Frontal cortex (tissue), 4 donors: ENCODE measurements around the gene NUDT5. TPM values are rescaled to one million over a fixed set of nuclear protein-coding genes. Genes with fewer than 3 reads are reported as not detected.
"Not testable (repeated sequence)": the region's sequence is repeated elsewhere in the genome, so short reads cannot be mapped to it uniquely, and the experiment has no call there.

Experiments
- DNase-seq, 2 donors: peaks; one replicate each; pipeline ENCODE4 v3.0.0; 2012; ENCODE audit warnings: low spot score in 2 of 2
- FAIRE-seq: peaks from 2 replicates; lab custom pipeline; 2012; peaks lifted over from hg19 to GRCh38; lab: Jason Lieb, UNC
- total RNA-seq: library from RNA; depleted of rRNA; stranded (reverse); fragments of >200 nt; gene quantifications from one replicate; pipeline ENCODE4 v1.2.3, GENCODE V29; 2014
- donor health status: control.
- donor health status: control.
- donor health status: control.

Gene NUDT5
- 14.3 TPM for total RNA-seq

- DNase-seq, result peak; percentile 62 to 78
- FAIRE-seq, result no peak
Observed at GRCh38 chr10:12195603-12196506, at the start of gene NUDT5, which contains the start of gene CDC123. Gene NUDT5, minus strand, starts transcription at chr10:12195891. Its CDS starts 9,600 bp downstream, at chr10:12186291. Gene CDC123, plus strand, starts transcription at chr10:12196188. Its CDS starts 58 bp downstream, at chr10:12196246.

- DNase-seq, result no peak
- no peak for FAIRE-seq
Observed at GRCh38 chr10:12243864-12244620, 48.4 kb upstream of the NUDT5 start.

DNA sequence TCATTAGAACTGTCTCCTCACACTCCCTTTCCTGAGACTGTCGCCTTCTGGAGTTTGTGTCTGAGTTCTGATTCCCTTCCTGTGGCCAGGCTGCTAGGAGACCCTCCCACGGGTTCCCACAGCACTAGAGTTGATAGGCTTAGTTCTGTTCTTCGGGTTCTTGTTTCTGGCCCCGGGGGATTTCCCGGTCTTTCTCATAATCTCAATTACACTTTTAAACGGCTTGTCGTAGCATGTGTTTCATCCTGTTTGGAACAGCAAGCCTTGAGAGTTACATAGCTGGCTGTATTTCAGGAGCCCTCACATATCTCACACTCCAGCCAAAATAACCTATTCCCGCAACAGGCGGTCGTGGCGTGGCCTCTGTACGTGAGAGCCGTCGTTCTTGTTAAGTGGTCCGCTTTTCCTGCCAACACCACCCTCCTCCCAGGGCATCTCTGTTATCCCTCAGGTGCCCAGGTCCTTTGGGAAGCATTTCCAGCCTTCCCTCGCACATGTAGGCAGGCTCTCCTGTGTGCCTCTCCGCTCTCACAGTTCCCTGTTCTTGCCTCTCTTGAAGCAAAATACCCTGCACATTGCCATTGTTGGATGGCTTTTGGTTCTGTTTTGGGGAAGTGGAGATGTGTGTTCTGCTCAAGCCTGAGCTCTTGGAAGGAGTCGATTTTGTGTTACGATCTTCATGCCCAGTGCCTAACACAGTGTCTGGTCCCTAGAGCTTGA is 46.3 kb upstream of the NUDT5 start:
- DNase-seq (no peak), FAIRE-seq (no peak)

DNA sequence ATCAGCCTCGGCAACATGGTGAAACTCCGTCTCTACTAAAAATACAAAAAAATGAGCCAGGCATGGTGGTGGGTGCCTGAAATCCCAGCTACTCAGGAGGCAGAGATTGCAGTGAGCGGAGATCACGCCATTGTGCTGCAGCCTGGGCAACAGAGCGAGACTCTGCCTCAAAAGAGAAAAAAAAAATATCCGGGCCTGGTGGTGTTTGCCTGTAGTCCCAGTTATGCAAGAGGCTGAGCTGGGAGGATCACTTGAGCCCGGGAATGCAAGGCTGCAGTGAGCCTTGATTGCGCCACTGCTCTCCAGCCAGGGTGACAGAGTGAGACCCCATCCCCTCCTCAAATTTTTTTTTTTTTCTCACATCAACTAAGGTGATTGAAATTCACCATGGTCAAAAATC is 43.1 kb upstream of the NUDT5 start:
- DNase-seq (no peak), FAIRE-seq (no peak)

GRCh38 chr10:12237265-12238220 is 41.9 kb upstream of the NUDT5 start:
- DNase-seq, result no peak
- FAIRE-seq, result peak; percentile 3

- DNase-seq, result no peak
- FAIRE-seq, result no peak
Observed at GRCh38 chr10:12235796-12236195, 40.1 kb upstream of the NUDT5 start.

DNA sequence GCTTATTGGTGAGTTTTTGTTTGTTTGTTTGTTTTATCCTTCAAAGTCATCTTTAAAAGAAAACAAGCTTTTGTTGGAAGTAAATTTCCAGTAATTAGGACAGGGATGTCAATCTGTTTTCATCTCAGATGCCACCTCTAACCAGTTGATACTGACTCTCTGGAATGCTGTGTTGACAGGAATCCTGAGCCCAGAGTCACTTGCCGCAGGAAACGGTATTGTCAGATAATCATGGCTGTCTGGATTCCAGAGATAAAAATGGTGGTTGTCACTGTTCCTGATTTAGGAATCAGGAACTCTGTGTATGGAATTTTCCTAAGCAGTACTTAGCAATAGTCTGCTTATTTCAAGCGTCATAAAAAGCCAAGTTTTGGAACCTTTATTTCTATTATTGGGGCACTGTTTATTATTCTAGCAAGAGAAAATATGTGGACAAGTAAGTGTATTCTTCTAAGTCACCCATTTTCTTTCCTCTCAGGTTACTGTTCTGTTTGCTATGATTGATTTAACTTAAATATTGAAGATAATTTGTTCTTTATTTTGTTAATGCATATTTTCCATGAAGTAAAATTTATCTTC is 39.5 kb upstream of the NUDT5 start:
- FAIRE-seq (no peak), DNase-seq (no peak)

DNA sequence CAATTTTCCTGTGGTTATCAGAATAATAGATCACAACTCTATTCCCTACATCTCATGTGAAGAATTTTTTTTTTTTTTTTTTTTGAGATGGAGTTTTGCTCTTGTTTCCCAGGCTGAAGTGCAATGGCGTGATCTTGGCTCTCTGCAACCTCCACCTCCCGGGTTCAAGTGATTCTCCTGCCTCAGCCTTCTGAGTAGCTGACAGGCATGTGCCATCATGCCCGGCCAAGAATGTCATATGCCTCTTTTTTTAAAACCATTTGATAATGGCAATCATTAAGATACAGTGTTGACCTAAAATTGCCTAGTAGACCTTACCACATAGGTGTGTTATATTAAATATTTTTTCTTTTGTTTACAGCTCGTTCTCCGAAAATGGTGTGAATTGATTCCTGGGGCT is 39.0 kb upstream of the NUDT5 start:
- FAIRE-seq, DNase-seq: not testable (repeated sequence)

DNA sequence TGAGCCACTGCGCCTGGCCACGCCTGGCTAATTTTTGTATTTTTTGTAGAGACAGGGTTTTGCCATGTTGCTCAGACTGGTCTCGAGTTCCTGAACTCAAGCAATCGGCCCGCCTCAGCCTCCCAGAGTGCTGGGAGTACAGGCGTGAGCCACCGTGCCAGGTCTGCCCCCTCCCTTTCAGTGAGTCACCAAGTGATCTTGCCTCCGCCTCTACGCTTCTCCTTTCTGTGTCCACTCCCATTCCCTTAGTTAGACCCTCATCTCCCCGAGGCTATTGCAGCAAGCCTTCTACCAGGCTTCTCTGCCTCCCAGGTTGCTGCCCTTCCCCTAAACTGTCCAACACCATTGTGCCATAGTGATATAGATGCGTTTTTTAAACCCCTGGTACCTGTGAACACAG is 33.2 kb upstream of the NUDT5 start:
- DNase-seq (no peak), FAIRE-seq (no peak)

GRCh38 chr10:12226438-12226837 is 30.7 kb upstream of the NUDT5 start:
- not testable (repeated sequence) for DNase-seq, FAIRE-seq

GRCh38 chr10:12225444-12225843 is 29.8 kb upstream of the NUDT5 start:
- FAIRE-seq (no peak), DNase-seq (no peak)

DNA sequence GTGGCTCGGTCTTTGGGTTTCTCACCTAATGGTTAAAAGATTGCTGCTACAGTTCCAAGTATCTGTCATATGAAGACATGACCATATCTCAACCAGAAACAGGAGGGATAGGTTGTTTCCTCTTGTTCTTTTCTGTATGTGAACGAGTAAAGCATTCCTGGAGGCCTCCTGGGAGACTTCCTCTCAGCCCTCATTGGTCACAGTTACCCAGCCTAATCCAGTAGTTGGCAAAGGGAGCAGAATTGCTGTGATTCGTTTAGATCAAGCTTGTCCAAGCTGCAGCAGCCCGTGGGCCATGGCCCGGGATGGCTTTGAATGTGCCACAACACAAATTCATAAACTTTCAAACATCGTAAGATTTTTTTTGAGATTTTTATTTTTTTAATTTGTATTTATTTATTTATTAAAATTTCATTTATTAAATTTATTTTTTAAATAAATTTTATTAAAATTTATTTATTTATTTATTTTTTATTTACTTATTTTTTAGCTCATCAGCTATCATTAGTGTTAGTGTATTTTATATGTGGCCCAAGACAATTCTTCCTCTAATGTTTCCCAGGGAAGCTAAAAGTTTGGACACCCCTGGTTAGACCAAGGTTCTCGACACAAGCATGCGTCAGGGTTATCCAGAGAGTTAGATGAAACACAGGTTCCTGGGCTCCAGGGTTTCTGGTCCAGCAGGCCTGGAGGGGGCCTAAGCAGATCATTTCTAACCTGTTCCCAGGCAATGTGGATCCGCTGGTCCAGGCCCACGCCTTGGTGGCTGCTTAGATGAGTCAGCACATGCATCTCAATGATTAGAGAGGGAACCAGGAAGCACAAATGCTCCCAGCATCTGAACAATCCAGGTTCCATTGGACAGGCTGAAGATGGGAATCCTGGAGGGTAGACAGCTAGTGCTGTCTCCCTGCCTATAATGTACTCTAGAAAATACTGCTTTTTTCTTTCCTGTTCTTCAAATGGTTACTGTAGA is 25.9 kb upstream of the NUDT5 start:
- DNase-seq (no peak), FAIRE-seq (peak; percentile 84)

DNA sequence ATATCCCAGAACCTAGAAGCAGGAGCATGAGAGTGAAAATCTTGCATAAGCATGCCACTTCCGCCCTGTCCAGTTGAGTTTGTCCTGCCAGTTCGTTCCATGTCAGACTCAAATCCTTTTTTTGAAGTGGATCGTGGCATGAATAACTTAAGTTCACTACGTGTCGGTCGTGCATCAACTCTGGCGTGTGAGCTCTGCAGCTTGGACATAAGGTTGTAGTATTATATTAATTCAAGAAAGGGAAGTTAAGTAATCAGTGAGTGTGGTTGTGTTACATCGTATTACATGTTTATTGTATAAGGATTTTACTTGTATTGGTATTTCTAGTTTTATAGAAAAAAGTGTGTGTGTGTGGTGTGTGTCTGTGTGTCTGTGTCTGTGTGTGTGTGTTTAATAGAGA is 23.3 kb upstream of the NUDT5 start:
- FAIRE-seq, result no peak
- no peak for DNase-seq

- FAIRE-seq (no peak), DNase-seq (no peak)
Observed at GRCh38 chr10:12214763-12215218, 19.1 kb upstream of the NUDT5 start.

DNA sequence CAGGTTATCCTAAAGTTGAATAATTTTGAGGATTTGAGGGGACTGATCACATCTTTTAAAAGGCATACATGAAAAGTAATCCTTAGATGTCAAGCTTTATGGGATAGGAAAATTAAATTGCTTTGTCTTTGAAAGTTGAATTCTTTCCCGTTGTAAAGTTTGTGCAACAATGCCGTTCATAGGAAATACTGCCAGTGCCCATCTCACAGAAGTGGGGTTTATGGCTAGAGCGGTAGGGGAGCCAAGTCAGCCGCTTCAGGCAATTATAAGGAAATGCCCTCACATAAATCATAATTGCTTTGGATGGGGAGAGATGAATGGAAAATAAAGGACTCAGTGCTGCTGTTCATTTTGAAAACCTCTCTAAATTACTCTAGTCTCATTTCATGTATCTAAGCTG is 18.4 kb upstream of the NUDT5 start:
- FAIRE-seq (no peak), DNase-seq (no peak)

- FAIRE-seq (no peak), DNase-seq (no peak)
Observed at GRCh38 chr10:12213621-12214020, 17.9 kb upstream of the NUDT5 start.

DNA sequence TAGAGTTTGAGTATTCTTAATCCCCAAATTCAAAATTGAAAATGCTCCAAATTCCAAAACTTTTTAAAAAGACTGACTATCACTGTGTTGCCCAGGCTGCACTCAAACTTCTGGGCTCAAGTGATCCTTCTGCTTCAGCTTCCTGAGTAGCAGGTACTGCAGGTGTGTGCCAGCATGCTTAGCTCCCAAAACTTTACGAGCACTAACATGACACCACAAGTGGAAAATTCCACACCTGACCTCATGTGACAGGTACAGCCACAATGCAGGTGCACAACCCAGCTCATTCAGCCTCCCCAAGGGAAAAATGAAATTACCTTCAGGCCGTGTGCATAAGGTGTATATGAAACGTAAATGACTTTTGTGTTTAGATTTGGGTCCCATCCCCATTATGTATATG is 16.8 kb upstream of the NUDT5 start:
- FAIRE-seq, result no peak
- DNase-seq, result no peak

GRCh38 chr10:12208460-12208859 is 12.8 kb upstream of the NUDT5 start:
- DNase-seq (no peak), FAIRE-seq (no peak)
